IMR-90 (cell line): ENCODE measurements around the gene TYMS. TPM values are rescaled to one million over a fixed set of nuclear protein-coding genes. Genes with fewer than 3 reads are reported as not detected.

Source experiments
- ATAC-seq: fragments of 200-7000 bp; cut with Tn5 transposase; 2 replicates; pipeline ENCODE4 v1.9.1; 2020; ENCODE audit warnings: low read depth, mild to moderate bottlenecking, moderate library complexity
- BruUV-seq: library from RNA; stranded (reverse); fragments of 400-500 nt; replicated peaks from 2 replicates; lab custom pipeline; 2021; lab: Mats Ljungman, UMichigan
- CTCF ChIA-PET: fragments of 300-600 bp; formaldehyde crosslinking; extraction: SDS; loops from one replicate; lab custom pipeline; 2021; ENCODE audit warnings: antibody characterized with exemption; lab: Yijun Ruan, JAX
- POLR2A ChIA-PET: fragments of 300-600 bp; sonication (Branson Sonifier 250); formaldehyde crosslinking; loops from one replicate; lab custom pipeline; 2022; ENCODE audit warnings: antibody characterized with exemption; ENCODE audit not compliant: unreplicated experiment; lab: Charles Lee
- DNase-seq: peaks from one replicate; pipeline ENCODE4 v3.0.0; 2013
- H2AFZ ChIP-seq: replicated peaks from 2 replicates; pipeline ENCODE3; 2013; ENCODE audit warnings: low read length, mild to moderate bottlenecking; ENCODE audit not compliant: poor library complexity
- H2AK5ac ChIP-seq: 2 replicates; pipeline ENCODE4 v1.6.1; 2013; ENCODE audit warnings: low read depth, low read length, inconsistent platforms
- H2AK9ac ChIP-seq: replicated peaks from 2 replicates; pipeline ENCODE3; 2013; ENCODE audit warnings: mild to moderate bottlenecking, low read depth, low read length, moderate library complexity; ENCODE audit not compliant: poor library complexity
- H2BK120ac ChIP-seq: 2 replicates; pipeline ENCODE4 v1.6.1; 2013; ENCODE audit warnings: low read depth, low read length, inconsistent platforms
- H2BK15ac ChIP-seq: 3 replicates; pipeline ENCODE4 v1.6.1; 2013; ENCODE audit warnings: low read depth, low read length, inconsistent platforms
- H2BK20ac ChIP-seq: 2 replicates; pipeline ENCODE4 v1.6.1; 2013; ENCODE audit warnings: low read depth, mild to moderate bottlenecking, inconsistent platforms, low read length, moderate library complexity
- H2BK5ac ChIP-seq: 2 replicates; pipeline ENCODE4 v1.6.1; 2013; ENCODE audit warnings: mild to moderate bottlenecking, low read depth, low read length, inconsistent platforms; ENCODE audit not compliant: poor library complexity, severe bottlenecking
- H3K14ac ChIP-seq: replicated peaks from 2 replicates; pipeline ENCODE4 v1.6.1; 2013; ENCODE audit warnings: low read depth, low read length, inconsistent platforms
- H3K18ac ChIP-seq: 2 replicates; pipeline ENCODE4 v1.6.1; 2013; ENCODE audit warnings: low read depth, low read length, control low read depth
- H3K23ac ChIP-seq: 2 replicates; pipeline ENCODE4 v1.6.1; 2013; ENCODE audit warnings: low read depth, low read length, inconsistent platforms
- H3K27ac ChIP-seq: 2 replicates; pipeline ENCODE4 v1.5.1; 2013; ENCODE audit warnings: mild to moderate bottlenecking, control low read depth, low read length; ENCODE audit not compliant: insufficient read depth
- H3K27me3 ChIP-seq: 2 replicates; pipeline ENCODE4 v1.6.1; 2013; ENCODE audit warnings: low read length; ENCODE audit not compliant: control insufficient read depth, insufficient read depth
- H3K36me3 ChIP-seq: 2 replicates; pipeline ENCODE4 v1.6.1; 2013; ENCODE audit warnings: low read length, mixed read lengths; ENCODE audit not compliant: control insufficient read depth, insufficient read depth
- H3K4ac ChIP-seq: 2 replicates; pipeline ENCODE4 v1.6.1; 2013; ENCODE audit warnings: low read depth, low read length, inconsistent platforms
- H3K4me1 ChIP-seq: 2 replicates; pipeline ENCODE4 v1.6.1; 2013; ENCODE audit warnings: low read length, mixed read lengths; ENCODE audit not compliant: control insufficient read depth, insufficient read depth
- H3K4me2 ChIP-seq: 2 replicates; pipeline ENCODE4 v1.6.1; 2013; ENCODE audit warnings: low read depth, mild to moderate bottlenecking, control low read depth, low read length, moderate library complexity
- H3K4me3 ChIP-seq: 2 replicates; pipeline ENCODE4 v1.5.1; 2013; ENCODE audit warnings: low read depth, mild to moderate bottlenecking, control low read depth, low read length, moderate library complexity; ENCODE audit not compliant: insufficient read depth
- H3K56ac ChIP-seq: 2 replicates; pipeline ENCODE4 v1.6.1; 2013; ENCODE audit warnings: low read length, inconsistent platforms; ENCODE audit not compliant: insufficient read depth; ENCODE audit errors: extremely low read depth
- H3K79me1 ChIP-seq, 2 experiments: 2 replicates each; pipeline ENCODE4 v1.6.1; 2013; ENCODE audit warnings: low read length in 2 of 2, inconsistent platforms in 1 of 2, low read depth in 1 of 2
- H3K9ac ChIP-seq: 2 replicates; pipeline ENCODE4 v1.6.1; 2013; ENCODE audit warnings: low read depth, low read length, control low read depth
- H3K9me1 ChIP-seq: 2 replicates; pipeline ENCODE4 v1.6.1; 2013; ENCODE audit warnings: low read length, inconsistent platforms; ENCODE audit not compliant: insufficient read depth
- H3K9me3 ChIP-seq: 2 replicates; pipeline ENCODE4 v1.6.1; 2013; ENCODE audit warnings: low read length; ENCODE audit not compliant: control insufficient read depth, insufficient read depth
- H4K20me1 ChIP-seq: 2 replicates; pipeline ENCODE4 v1.6.1; 2013; ENCODE audit warnings: low read length, inconsistent platforms; ENCODE audit not compliant: insufficient read depth
- H4K5ac ChIP-seq: 2 replicates; pipeline ENCODE4 v1.6.1; 2013; ENCODE audit warnings: mild to moderate bottlenecking, low read depth, low read length, control low read depth
- H4K8ac ChIP-seq, 2 experiments: 2 replicates each; pipeline ENCODE4 v1.6.1; 2013; ENCODE audit warnings: low read depth in 2 of 2, low read length in 2 of 2, control low read depth in 1 of 2, inconsistent platforms in 1 of 2
- H4K91ac ChIP-seq: 2 replicates; pipeline ENCODE4 v1.6.1; 2013; ENCODE audit warnings: low read depth, low read length, inconsistent platforms; ENCODE audit not compliant: insufficient read depth
- BHLHE40 ChIP-seq: fragments of 150-350 bp; IDR thresholded peaks from 2 replicates; pipeline ENCODE4 v1.6.1; 2016; ENCODE audit warnings: mild to moderate bottlenecking, low read depth, low read length
- CEBPB ChIP-seq: IDR thresholded peaks from 2 replicates; pipeline ENCODE4 v1.6.1; 2012; ENCODE audit warnings: low read depth, low read length, improper control_type of control experiment
- CHD1 ChIP-seq: IDR thresholded peaks from 2 replicates; pipeline ENCODE4 v1.6.1; 2012; ENCODE audit warnings: low read depth, low read length, improper control_type of control experiment
- ELK1 ChIP-seq: fragments of 150-350 bp; IDR thresholded peaks from 2 replicates; pipeline ENCODE4 v1.6.1; 2016; ENCODE audit warnings: low read depth, mild to moderate bottlenecking, low read length, moderate library complexity, borderline replicate concordance
- FOS ChIP-seq: fragments of 150-350 bp; IDR thresholded peaks from 2 replicates; pipeline ENCODE4 v1.6.1; 2016; ENCODE audit warnings: low read depth, low read length
- MAFK ChIP-seq: IDR thresholded peaks from 2 replicates; pipeline ENCODE4 v1.6.1; 2012; ENCODE audit warnings: low read depth, low read length, improper control_type of control experiment
- MAZ ChIP-seq: IDR thresholded peaks from 2 replicates; pipeline ENCODE4 v1.6.1; 2012; ENCODE audit warnings: low read depth, mild to moderate bottlenecking, low read length, improper control_type of control experiment, moderate library complexity, borderline replicate concordance
- MXI1 ChIP-seq: IDR thresholded peaks from 2 replicates; pipeline ENCODE4 v1.6.1; 2012; ENCODE audit warnings: low read depth, mild to moderate bottlenecking, low read length, moderate library complexity, borderline replicate concordance
- NFE2L2 ChIP-seq: fragments of 150-350 bp; IDR thresholded peaks from 2 replicates; pipeline ENCODE4 v1.6.1; 2016; ENCODE audit warnings: low read depth, mild to moderate bottlenecking, low read length
- POLR2A ChIP-seq: IDR thresholded peaks from 2 replicates; pipeline ENCODE4 v1.6.1; 2012; ENCODE audit warnings: mild to moderate bottlenecking, low read depth, low read length
- RAD21 ChIP-seq: IDR thresholded peaks from 2 replicates; pipeline ENCODE4 v1.6.1; 2012; ENCODE audit warnings: low read length, improper control_type of control experiment
- RCOR1 ChIP-seq: IDR thresholded peaks from 2 replicates; pipeline ENCODE4 v1.6.1; 2012; ENCODE audit warnings: mild to moderate bottlenecking, low read length, improper control_type of control experiment; ENCODE audit not compliant: insufficient replicate concordance
- RFX5 ChIP-seq: IDR thresholded peaks from 2 replicates; pipeline ENCODE4 v1.8.0; 2012; ENCODE audit warnings: low read depth, mild to moderate bottlenecking, low read length, moderate library complexity
- SMC3 ChIP-seq: fragments of 150-350 bp; IDR thresholded peaks from 2 replicates; pipeline ENCODE4 v1.6.1; 2016; ENCODE audit warnings: low read depth, mild to moderate bottlenecking, antibody characterized with exemption, low read length, moderate library complexity
- WGBS, 2 experiments: methylation state at CpG; one replicate each; pipeline versions ENCODE4 v1.1.5 to v1.1.7; 2013; ENCODE audit warnings: missing lambda C conversion rate in 2 of 2; ENCODE audit not compliant: insufficient read length in 1 of 2; ENCODE audit errors: extremely low coverage in 2 of 2; 5-methylcytosine and 5-hydroxymethylcytosine counted together
- dilution Hi-C: fragments of 300-500 bp; cut with HindIII; formaldehyde crosslinking; loops from one replicate; pipeline ENCODE4 v1.14.3; 2018; ENCODE audit warnings: low sequenced_read_pairs; ENCODE audit not compliant: unreplicated experiment
- in situ Hi-C: fragments of 300-500 bp; cut with MboI; formaldehyde crosslinking; loops from 3 replicates; pipeline ENCODE4 v1.14.3; 2019; ENCODE audit warnings: low sequenced_read_pairs, inconsistent platforms, mixed read lengths
- intact Hi-C: fragments of 100-400 bp; cut with micrococcal nuclease; formaldehyde crosslinking; loops from 2 replicates; pipeline ENCODE4 v1.10.0; 2022
- polyA plus RNA-seq, 3 experiments: library from polyadenylated mRNA; depleted of rRNA; stranded (reverse); fragments of >200 nt; gene quantifications; 2 replicates each; pipeline ENCODE4 v1.2.3, GENCODE V29; 2012; ENCODE audit warnings: low replicate concordance in 1 of 3
- total RNA-seq: library from RNA; depleted of rRNA; stranded (reverse); fragments of >200 nt; gene quantifications from 2 replicates; pipeline ENCODE4 v1.2.3, GENCODE V29; 2012
- TF ChIP-seq, protein P1 (sequence below): fragments of 150-350 bp; IDR thresholded peaks from 2 replicates; pipeline ENCODE4 v1.6.1; 2017; ENCODE audit warnings: mild to moderate bottlenecking, antibody characterized with exemption, low read length, low read depth

The TYMS gene
- total and polyA plus RNA-seq, 2 of the 4 experiments (the other 2 are of a cell fraction), result 28.3 to 92.2 TPM

- H3K27me3 ChIP-seq, result no peaks in the 10 kb centered on the region
- no peak overlapping the region for H3K23ac ChIP-seq
- H2AK5ac ChIP-seq, result no peak overlapping the region
- no peaks in the 10 kb centered on the region for H3K79me1 ChIP-seq
- dilution Hi-C loops, result no loop called here
- peaks cover 3% of the 10 kb centered on the region; the same call in 1 of the 2 replicates for H3K9me1 ChIP-seq
- ATAC-seq (no peak), DNase-seq (no peak)
- no peak for TF ChIP-seq ELK1
- no peak for TF ChIP-seq RCOR1
- no peak for TF ChIP-seq RAD21
- no peak for TF ChIP-seq NFE2L2
- TF ChIP-seq FOS, result no peak
- TF ChIP-seq CEBPB, result no peak
- TF ChIP-seq, protein P1, sequence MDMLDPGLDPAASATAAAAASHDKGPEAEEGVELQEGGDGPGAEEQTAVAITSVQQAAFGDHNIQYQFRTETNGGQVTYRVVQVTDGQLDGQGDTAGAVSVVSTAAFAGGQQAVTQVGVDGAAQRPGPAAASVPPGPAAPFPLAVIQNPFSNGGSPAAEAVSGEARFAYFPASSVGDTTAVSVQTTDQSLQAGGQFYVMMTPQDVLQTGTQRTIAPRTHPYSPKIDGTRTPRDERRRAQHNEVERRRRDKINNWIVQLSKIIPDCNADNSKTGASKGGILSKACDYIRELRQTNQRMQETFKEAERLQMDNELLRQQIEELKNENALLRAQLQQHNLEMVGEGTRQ, result no peak
- no peak for TF ChIP-seq MAFK
- TF ChIP-seq MXI1, result no peak
- no peak for TF ChIP-seq MAZ
- TF ChIP-seq RFX5, result no peak
- TF ChIP-seq CHD1, result no peak
- TF ChIP-seq SMC3, result no peak
- no peak for TF ChIP-seq POLR2A
- TF ChIP-seq BHLHE40, result no peak
- no peak overlapping the region for H4K91ac ChIP-seq
- H2BK15ac ChIP-seq, result no peak overlapping the region
- H3K9ac ChIP-seq, result no peak overlapping the region
- CTCF ChIA-PET, result interaction anchor here (1.1 kb wide), 1 partner anchor 31 kb away, joined by 3 read pairs; no protein-coding TSS in a partner anchor
- no peak overlapping the region for H3K4ac ChIP-seq
- H3K4me3 ChIP-seq, result no peak overlapping the region
- no peaks in the 10 kb centered on the region for H3K9me3 ChIP-seq
- no peak overlapping the region for H2AK9ac ChIP-seq
- H2BK120ac ChIP-seq, result no peak overlapping the region
- WGBS, 2 experiments, result 100% methylated on average over 3 of the region's 4 CpGs; no CpG with 5 or more reads in 1 of the 2 experiments
- peaks cover 26% of the 10 kb centered on the region for H3K36me3 ChIP-seq
- BruUV-seq, result no TSS peak
- H2AFZ ChIP-seq, result no peak overlapping the region
- H4K5ac ChIP-seq, result no peak overlapping the region
- H2BK20ac ChIP-seq, result no peak overlapping the region
- H3K4me2 ChIP-seq, result no peak overlapping the region
- in situ Hi-C loops, result no loop called here
- no peaks in the 10 kb centered on the region for H4K20me1 ChIP-seq
- POLR2A ChIA-PET, result no interaction called here
- H3K27ac ChIP-seq, result no peak overlapping the region
- H3K56ac ChIP-seq, result no peak overlapping the region
- no peaks in the 10 kb centered on the region for H3K4me1 ChIP-seq
- intact Hi-C loops, result no loop called here
- H4K8ac ChIP-seq, result no peak overlapping the region
- no peak overlapping the region for H3K14ac ChIP-seq
- no peak overlapping the region for H2BK5ac ChIP-seq
- no peak overlapping the region for H3K18ac ChIP-seq
Observed at GRCh38 chr18:679516-679915, 22.1 kb downstream of the TYMS start.
